ENCODE results near the gene MRPL37. TPM values are rescaled to one million over a fixed set of nuclear protein-coding genes. Genes with fewer than 3 reads are reported as not detected.

MRPL37 gene
- total RNA-seq, 2 experiments from 2014 or later: 24.0 to 24.4 TPM

DNA sequence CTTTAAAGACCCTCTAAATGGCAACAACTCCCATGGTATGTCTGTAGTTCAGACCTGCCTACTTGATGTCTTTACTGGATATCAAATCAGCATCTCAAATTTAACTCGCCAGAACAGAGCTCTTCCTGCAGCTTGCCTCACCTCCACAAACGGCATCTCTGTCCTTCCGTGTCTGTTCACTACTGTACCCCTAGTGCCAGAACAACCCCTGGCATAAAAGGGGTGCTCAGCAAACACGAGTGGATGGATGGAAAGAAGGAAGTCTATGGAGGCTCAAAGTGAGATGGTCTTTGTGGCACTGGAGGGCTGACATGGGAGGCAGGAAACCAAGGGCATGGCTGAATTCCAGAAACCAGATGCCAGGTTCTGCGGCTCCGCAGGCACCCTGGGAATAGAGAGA is 22.7 kb downstream of the MRPL37 start:
- no peaks in the 10 kb centered on the region for H3K4me1 Mint-ChIP-seq (ENCODE audit: low read depth)
- H3K36me3 Mint-ChIP-seq (ENCODE audit: low read depth): peaks cover 48% of the 10 kb centered on the region
- Histone ChIP-seq H3K9me3 (ENCODE audit: control insufficient read depth in 1 of 2, insufficient read depth in 1 of 2, low read length in 2 of 2) (no peaks in the 10 kb centered on the region), H3K27ac (ENCODE audit: low read depth in 1 of 2, low read length in 2 of 2) (no peak overlapping the region), H3K4me1 (ENCODE audit: insufficient read depth, low read length) (no peaks in the 10 kb centered on the region), H3K36me3 (ENCODE audit: insufficient read depth, low read length) (peaks cover 40% of the 10 kb centered on the region), H3K4me3 (ENCODE audit: low read length) (no peak overlapping the region), H3K27me3 (ENCODE audit: control insufficient read depth in 1 of 2, insufficient read depth in 2 of 2, low read length in 2 of 2) (no peaks in the 10 kb centered on the region)
- no peaks in the 10 kb centered on the region for H3K27me3 Mint-ChIP-seq
- no peak for DNase-seq
- intact Hi-C loops (cut with DNase I, micrococcal nuclease): no loop called here
- peak overlapping the region; percentile 36 for H3K27ac Mint-ChIP-seq
- TF ChIP-seq, protein P1, sequence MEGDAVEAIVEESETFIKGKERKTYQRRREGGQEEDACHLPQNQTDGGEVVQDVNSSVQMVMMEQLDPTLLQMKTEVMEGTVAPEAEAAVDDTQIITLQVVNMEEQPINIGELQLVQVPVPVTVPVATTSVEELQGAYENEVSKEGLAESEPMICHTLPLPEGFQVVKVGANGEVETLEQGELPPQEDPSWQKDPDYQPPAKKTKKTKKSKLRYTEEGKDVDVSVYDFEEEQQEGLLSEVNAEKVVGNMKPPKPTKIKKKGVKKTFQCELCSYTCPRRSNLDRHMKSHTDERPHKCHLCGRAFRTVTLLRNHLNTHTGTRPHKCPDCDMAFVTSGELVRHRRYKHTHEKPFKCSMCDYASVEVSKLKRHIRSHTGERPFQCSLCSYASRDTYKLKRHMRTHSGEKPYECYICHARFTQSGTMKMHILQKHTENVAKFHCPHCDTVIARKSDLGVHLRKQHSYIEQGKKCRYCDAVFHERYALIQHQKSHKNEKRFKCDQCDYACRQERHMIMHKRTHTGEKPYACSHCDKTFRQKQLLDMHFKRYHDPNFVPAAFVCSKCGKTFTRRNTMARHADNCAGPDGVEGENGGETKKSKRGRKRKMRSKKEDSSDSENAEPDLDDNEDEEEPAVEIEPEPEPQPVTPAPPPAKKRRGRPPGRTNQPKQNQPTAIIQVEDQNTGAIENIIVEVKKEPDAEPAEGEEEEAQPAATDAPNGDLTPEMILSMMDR (IDR thresholded peaks at IDR 0.05): no peak
- ChIA-PET CTCF (no interaction called here), POLR2A (interaction anchor here (0.9 kb wide), 1 partner anchor 23 kb away, joined by 3 read pairs; the partner anchor contains the start of genes CYB5RL and MRPL37)
- H3K9me3 Mint-ChIP-seq: no peaks in the 10 kb centered on the region
- H3K4me3 Mint-ChIP-seq: no peak overlapping the region
- ATAC-seq (ENCODE audit: poor library complexity): no peak

DNA sequence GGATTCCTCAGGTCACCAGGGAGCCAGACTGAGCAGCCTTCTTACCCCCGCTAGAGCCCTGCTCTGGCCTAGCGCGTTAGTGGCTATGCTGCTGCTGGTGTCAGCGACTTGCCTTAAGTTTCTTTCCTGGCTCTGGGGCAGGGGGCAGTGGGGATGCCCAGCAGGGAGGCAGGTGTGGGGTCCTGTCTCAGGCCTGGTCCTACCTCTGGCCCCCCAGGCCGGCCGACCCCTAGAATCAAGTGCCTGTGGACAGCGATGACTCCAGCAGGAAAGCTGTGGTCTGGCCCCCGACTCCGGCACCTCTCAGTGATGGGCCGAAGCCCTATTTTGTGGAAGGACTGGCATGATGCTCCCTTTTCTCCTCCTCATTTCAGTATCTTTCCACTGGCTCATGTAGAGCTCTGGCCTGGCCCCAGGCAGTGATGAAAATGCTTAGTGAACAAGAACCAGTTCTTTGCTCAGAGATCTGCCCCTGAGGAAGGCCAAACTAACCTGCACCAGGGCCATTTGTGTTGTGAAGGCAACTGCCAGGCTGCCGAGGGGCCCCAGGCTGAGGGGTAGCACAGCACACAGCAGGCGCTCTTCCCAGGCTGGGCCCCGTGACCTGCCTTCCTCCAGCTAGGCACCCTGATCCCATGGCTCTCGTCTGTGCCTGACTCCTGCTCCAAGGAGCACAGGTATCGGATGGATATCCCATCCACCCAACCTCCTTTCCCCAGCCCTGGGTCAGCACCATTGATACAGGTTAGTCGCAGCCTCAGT is 23.7 kb downstream of the MRPL37 start:
- POLR2A ChIA-PET: no interaction called here
- Histone ChIP-seq H3K27ac (ENCODE audit: low read depth in 1 of 2, low read length in 2 of 2) (no peak overlapping the region), H3K27me3 (ENCODE audit: control insufficient read depth in 1 of 2, insufficient read depth in 2 of 2, low read length in 2 of 2) (no peaks in the 10 kb centered on the region), H3K9me3 (ENCODE audit: control insufficient read depth in 1 of 2, insufficient read depth in 1 of 2, low read length in 2 of 2) (no peaks in the 10 kb centered on the region), H3K36me3 (ENCODE audit: insufficient read depth, low read length) (peaks cover 31% of the 10 kb centered on the region), H3K4me3 (ENCODE audit: low read length) (no peak overlapping the region), H3K4me1 (ENCODE audit: insufficient read depth, low read length) (no peaks in the 10 kb centered on the region)
- DNase-seq (no peak), ATAC-seq (ENCODE audit: poor library complexity) (no peak)
- H3K4me1 Mint-ChIP-seq (ENCODE audit: low read depth): no peaks in the 10 kb centered on the region
- peak overlapping the region; percentile 59 for H3K27ac Mint-ChIP-seq
- no peak overlapping the region for H3K4me3 Mint-ChIP-seq
- CTCF ChIA-PET: no interaction called here
- intact Hi-C loops (cut with DNase I, micrococcal nuclease): no loop called here
- TF ChIP-seq, protein P1 (IDR thresholded peaks at IDR 0.05): no peak
- H3K9me3 Mint-ChIP-seq: no peaks in the 10 kb centered on the region
- peaks cover 46% of the 10 kb centered on the region for H3K36me3 Mint-ChIP-seq (ENCODE audit: low read depth)
- H3K27me3 Mint-ChIP-seq: no peaks in the 10 kb centered on the region

DNA sequence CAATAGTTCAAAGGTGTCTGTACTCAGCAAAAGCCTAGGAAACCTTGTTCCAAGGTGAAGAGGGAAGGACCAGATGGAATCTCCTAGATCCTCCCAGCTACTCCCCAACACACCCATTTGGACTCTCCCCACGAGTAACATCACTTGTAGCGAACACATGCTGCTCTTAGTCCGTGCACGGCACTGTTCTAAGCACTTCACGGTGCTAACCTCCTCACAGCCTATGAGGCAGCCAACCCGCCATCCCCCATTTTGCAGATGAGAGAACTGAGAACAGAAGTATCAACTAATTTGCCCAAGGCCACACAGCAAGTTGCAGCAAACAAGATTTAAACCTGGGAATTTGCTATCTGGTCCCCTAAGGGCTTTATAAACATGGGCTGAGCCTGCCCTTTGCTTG is 24.3 kb downstream of the MRPL37 start:
- Histone ChIP-seq H3K9me3 (ENCODE audit: control insufficient read depth in 1 of 2, insufficient read depth in 1 of 2, low read length in 2 of 2) (no peaks in the 10 kb centered on the region), H3K27me3 (ENCODE audit: control insufficient read depth in 1 of 2, insufficient read depth in 2 of 2, low read length in 2 of 2) (no peaks in the 10 kb centered on the region), H3K4me3 (ENCODE audit: low read length) (no peak overlapping the region), H3K27ac (ENCODE audit: low read depth in 1 of 2, low read length in 2 of 2) (no peak overlapping the region), H3K36me3 (ENCODE audit: insufficient read depth, low read length) (peaks cover 28% of the 10 kb centered on the region), H3K4me1 (ENCODE audit: insufficient read depth, low read length) (no peaks in the 10 kb centered on the region)
- CTCF ChIA-PET: no interaction called here
- H3K4me3 Mint-ChIP-seq: no peak overlapping the region
- TF ChIP-seq, protein P1 (IDR thresholded peaks at IDR 0.05): no peak
- no peaks in the 10 kb centered on the region for H3K4me1 Mint-ChIP-seq (ENCODE audit: low read depth)
- H3K27me3 Mint-ChIP-seq: no peaks in the 10 kb centered on the region
- H3K9me3 Mint-ChIP-seq: no peaks in the 10 kb centered on the region
- H3K36me3 Mint-ChIP-seq (ENCODE audit: low read depth): peaks cover 43% of the 10 kb centered on the region
- ATAC-seq (ENCODE audit: poor library complexity) (no peak), DNase-seq (no peak)
- intact Hi-C loops (cut with DNase I, micrococcal nuclease): no loop called here
- peak overlapping the region; percentile 59 for H3K27ac Mint-ChIP-seq
- POLR2A ChIA-PET: no interaction called here

Data from CD4-positive, alpha-beta T cell (primary cell).